Neural progenitor cell (in vitro differentiated cells): Measurements from ENCODE around the gene MTX2.

ENCODE experiments used
- CTCF ChIP-seq: fragments of 200-600 bp; sonication (generic); IDR thresholded peaks from 2 replicates; pipeline ENCODE4 v1.5.1; 2017; ENCODE audit warnings: antibody characterized with exemption, mild to moderate bottlenecking
- EZH2 ChIP-seq: fragments of 200-600 bp; sonication (generic); IDR thresholded peaks from 2 replicates; pipeline ENCODE4 v1.6.1; 2017; ENCODE audit warnings: antibody characterized with exemption, mild to moderate bottlenecking, moderate library complexity

DNA sequence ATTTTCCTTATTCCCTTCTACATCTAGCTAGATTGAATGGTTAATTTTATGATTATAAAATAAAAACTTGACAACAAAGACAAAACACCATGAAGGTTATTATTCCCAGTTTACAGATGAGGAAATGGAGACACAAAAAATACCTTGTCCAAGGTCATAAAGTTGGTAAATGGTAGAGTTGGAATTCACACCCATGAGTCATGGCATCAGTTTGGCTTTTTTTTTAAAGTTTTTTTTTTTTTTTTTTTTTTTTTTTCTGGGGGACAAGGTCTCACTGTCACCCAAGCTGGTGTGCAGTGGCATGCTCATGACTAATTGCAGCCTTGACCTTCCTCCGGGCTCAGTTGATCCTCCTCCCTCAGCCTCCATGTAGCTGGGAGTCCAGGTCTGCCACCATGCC is 70.0 kb downstream of the MTX2 start:
- TF ChIP-seq EZH2 (no peak), CTCF (no peak)
